WTC11 (cell line): Measurements from ENCODE around the gene CATSPERE. TPM values are rescaled to one million over a fixed set of nuclear protein-coding genes. Genes with fewer than 3 reads are reported as not detected.

ENCODE experiments used
- ATAC-seq: fragments of 200-7000 bp; cut with Tn5 transposase; 2 replicates; pipeline ENCODE4 v1.10.0; 2021; ENCODE audit warnings: mild to moderate bottlenecking, moderate library complexity
- CTCF ChIA-PET: fragments of 300-600 bp; sonication (Branson Sonifier 250); formaldehyde crosslinking; loops from one replicate; lab custom pipeline; 2021; ENCODE audit warnings: antibody characterized with exemption; lab: Charles Lee
- POLR2A ChIA-PET: fragments of 350-600 bp; sonication (Branson Sonifier 250); formaldehyde crosslinking; loops from one replicate; lab custom pipeline; 2021; ENCODE audit warnings: antibody characterized with exemption; lab: Charles Lee
- DNase-seq: peaks from one replicate; pipeline ENCODE4 v3.0.0; 2021; ENCODE audit warnings: low spot score
- H3K27ac Mint-ChIP-seq: 2 replicates; pipeline ENCODE4 v1.8.0; 2021; ENCODE audit warnings: mixed read lengths
- H3K27me3 Mint-ChIP-seq: 2 replicates; pipeline ENCODE4 v1.8.0; 2021; ENCODE audit warnings: low read depth, mild to moderate bottlenecking, moderate library complexity, mixed read lengths
- H3K36me3 Mint-ChIP-seq: 2 replicates; pipeline ENCODE4 v1.8.0; 2021; ENCODE audit warnings: mixed read lengths
- H3K4me1 Mint-ChIP-seq: 2 replicates; pipeline ENCODE4 v1.8.0; 2022; ENCODE audit warnings: mixed read lengths
- H3K4me3 Mint-ChIP-seq: 2 replicates; pipeline ENCODE4 v1.8.0; 2021; ENCODE audit warnings: mild to moderate bottlenecking, moderate library complexity, mixed read lengths
- H3K9me3 Mint-ChIP-seq: 2 replicates; pipeline ENCODE4 v1.8.0; 2021; ENCODE audit warnings: mixed read lengths
- ARID4B ChIP-seq: sonication (generic); formaldehyde crosslinking; IDR thresholded peaks from 2 replicates; pipeline ENCODE4 v1.8.0; 2023; ENCODE audit warnings: missing genetic modification reagents, mild to moderate bottlenecking, borderline replicate concordance
- CREB1 ChIP-seq: sonication (generic); formaldehyde crosslinking; IDR thresholded peaks from 2 replicates; pipeline ENCODE4 v1.8.0; 2023; ENCODE audit warnings: mild to moderate bottlenecking, missing genetic modification reagents
- CREM ChIP-seq: sonication (generic); formaldehyde crosslinking; IDR thresholded peaks from 2 replicates; pipeline ENCODE4 v1.8.1; 2022; ENCODE audit warnings: mild to moderate bottlenecking, missing genetic modification reagents, moderate library complexity
- ELF4 ChIP-seq: sonication (generic); formaldehyde crosslinking; IDR thresholded peaks from 2 replicates; pipeline ENCODE4 v1.8.1; 2022; ENCODE audit warnings: low read depth, mild to moderate bottlenecking, moderate library complexity, missing genetic modification reagents
- ERG ChIP-seq: fragments of 250-450 bp; sonication (Bioruptor Pico); IDR thresholded peaks from 2 replicates; pipeline ENCODE4 v1.8.0; 2021; ENCODE audit warnings: mild to moderate bottlenecking
- FOXP1 ChIP-seq: sonication (generic); formaldehyde crosslinking; IDR thresholded peaks from 2 replicates; pipeline ENCODE4 v1.8.0; 2022; ENCODE audit warnings: missing genetic modification reagents, mild to moderate bottlenecking, moderate library complexity, borderline replicate concordance
- GABPB1 ChIP-seq: sonication (generic); formaldehyde crosslinking; IDR thresholded peaks from 2 replicates; pipeline ENCODE4 v1.8.1; 2023; ENCODE audit warnings: mild to moderate bottlenecking, missing genetic modification reagents
- GRHL2 ChIP-seq: fragments of 250-450 bp; sonication (Bioruptor Pico); IDR thresholded peaks from 2 replicates; pipeline ENCODE4 v1.8.0; 2022; ENCODE audit warnings: mild to moderate bottlenecking, moderate library complexity; ENCODE audit not compliant: insufficient replicate concordance, severe bottlenecking
- IRF2 ChIP-seq: sonication (generic); formaldehyde crosslinking; IDR thresholded peaks from 2 replicates; pipeline ENCODE4 v1.8.0; 2022; ENCODE audit warnings: low read depth, missing genetic modification reagents, borderline replicate concordance
- NFATC4 ChIP-seq: fragments of 250-450 bp; sonication (Bioruptor Pico); IDR thresholded peaks from 2 replicates; pipeline ENCODE4 v1.9.0; 2021; ENCODE audit warnings: mild to moderate bottlenecking
- PRRX2 ChIP-seq: fragments of 250-450 bp; sonication (Bioruptor Pico); IDR thresholded peaks from 2 replicates; pipeline ENCODE4 v1.8.0; 2021; ENCODE audit warnings: mild to moderate bottlenecking
- USF1 ChIP-seq: sonication (generic); formaldehyde crosslinking; IDR thresholded peaks from 2 replicates; pipeline ENCODE4 v1.8.0; 2022; ENCODE audit warnings: mild to moderate bottlenecking, missing genetic modification reagents
- ZNF219 ChIP-seq: sonication (generic); formaldehyde crosslinking; IDR thresholded peaks from 2 replicates; pipeline ENCODE4 v1.8.0; 2023; ENCODE audit warnings: missing genetic modification reagents, mild to moderate bottlenecking, borderline replicate concordance
- ZNF281 ChIP-seq: sonication (generic); formaldehyde crosslinking; IDR thresholded peaks from 2 replicates; pipeline ENCODE4 v1.8.0; 2023; ENCODE audit warnings: mild to moderate bottlenecking, missing genetic modification reagents
- ZNF396 ChIP-seq: fragments of 250-450 bp; sonication (Bioruptor Pico); IDR thresholded peaks from 2 replicates; pipeline ENCODE4 v1.8.0; 2021; ENCODE audit warnings: mild to moderate bottlenecking, moderate library complexity, borderline replicate concordance
- ZSCAN18 ChIP-seq: fragments of 250-450 bp; sonication (Bioruptor Pico); IDR thresholded peaks from 2 replicates; pipeline ENCODE4 v2.1.2; 2022; ENCODE audit warnings: mild to moderate bottlenecking, moderate library complexity
- total RNA-seq: library from RNA; stranded (reverse); gene quantifications from 3 replicates; pipeline ENCODE4 v1.2.3, GENCODE V29; 2021

The CATSPERE gene
- total RNA-seq, 1 experiment from 2014 or later = 0.66 TPM

- H3K36me3 Mint-ChIP-seq = peaks cover 26% of the 10 kb centered on the region
- peaks cover 48% of the 10 kb centered on the region for H3K4me1 Mint-ChIP-seq
- TF ChIP-seq FOXP1 (CRISPR knock-in tag) = no peak
- no peaks in the 10 kb centered on the region for H3K27me3 Mint-ChIP-seq
- H3K27ac Mint-ChIP-seq = no peak overlapping the region
- ChIA-PET POLR2A (no interaction called here), CTCF (no interaction called here)
- ATAC-seq = no peak
- H3K9me3 Mint-ChIP-seq = peaks cover 26% of the 10 kb centered on the region
- DNase-seq = no peak
- H3K4me3 Mint-ChIP-seq = no peak overlapping the region
Observed at GRCh38 chr1:244456586-244456985, 4.5 kb upstream of the CATSPERE start.

GRCh38 chr1:244458781-244459180, 2.3 kb upstream of the CATSPERE start:
- Mint-ChIP-seq H3K36me3 (peaks cover 26% of the 10 kb centered on the region), H3K4me1 (peaks cover 40% of the 10 kb centered on the region), H3K27ac (no peak overlapping the region), H3K4me3 (no peak overlapping the region), H3K9me3 (peaks cover 26% of the 10 kb centered on the region), H3K27me3 (no peaks in the 10 kb centered on the region)
- ChIA-PET CTCF (no interaction called here), POLR2A (no interaction called here)
- TF ChIP-seq USF1 (CRISPR knock-in tag) (no peak), GABPB1 (CRISPR knock-in tag) (no peak), ELF4 (no peak), CREM (CRISPR knock-in tag) (no peak), ZSCAN18 (CRISPR knock-in tag) (no peak), ZNF396 (CRISPR knock-in tag) (no peak), ERG (no peak), ZNF219 (CRISPR knock-in tag) (no peak), ARID4B (CRISPR knock-in tag) (no peak), GRHL2 (CRISPR knock-in tag) (no peak), PRRX2 (CRISPR knock-in tag) (no peak), CREB1 (CRISPR knock-in tag) (no peak), ZNF281 (CRISPR knock-in tag) (no peak), NFATC4 (CRISPR knock-in tag) (no peak), IRF2 (CRISPR knock-in tag) (no peak)
- DNase-seq (no peak), ATAC-seq (no peak)
